ENCODE data around the gene COL4A1.

COL4A1 gene

GRCh38 chr13:110269509-110270185 lies 37.3 kb downstream of the COL4A1 start:
- no peak for DNase-seq (ENCODE audit: low read depth)
- no peak overlapping the region for H3K4me3 ChIP-seq (ENCODE audit: low read depth, low read length)
- TF ChIP-seq, protein P1, sequence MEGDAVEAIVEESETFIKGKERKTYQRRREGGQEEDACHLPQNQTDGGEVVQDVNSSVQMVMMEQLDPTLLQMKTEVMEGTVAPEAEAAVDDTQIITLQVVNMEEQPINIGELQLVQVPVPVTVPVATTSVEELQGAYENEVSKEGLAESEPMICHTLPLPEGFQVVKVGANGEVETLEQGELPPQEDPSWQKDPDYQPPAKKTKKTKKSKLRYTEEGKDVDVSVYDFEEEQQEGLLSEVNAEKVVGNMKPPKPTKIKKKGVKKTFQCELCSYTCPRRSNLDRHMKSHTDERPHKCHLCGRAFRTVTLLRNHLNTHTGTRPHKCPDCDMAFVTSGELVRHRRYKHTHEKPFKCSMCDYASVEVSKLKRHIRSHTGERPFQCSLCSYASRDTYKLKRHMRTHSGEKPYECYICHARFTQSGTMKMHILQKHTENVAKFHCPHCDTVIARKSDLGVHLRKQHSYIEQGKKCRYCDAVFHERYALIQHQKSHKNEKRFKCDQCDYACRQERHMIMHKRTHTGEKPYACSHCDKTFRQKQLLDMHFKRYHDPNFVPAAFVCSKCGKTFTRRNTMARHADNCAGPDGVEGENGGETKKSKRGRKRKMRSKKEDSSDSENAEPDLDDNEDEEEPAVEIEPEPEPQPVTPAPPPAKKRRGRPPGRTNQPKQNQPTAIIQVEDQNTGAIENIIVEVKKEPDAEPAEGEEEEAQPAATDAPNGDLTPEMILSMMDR (IDR thresholded peaks at IDR 0.05; ENCODE audit: low read depth, low read length, missing control alignments) = no peak

GRCh38 chr13:110268576-110269185 lies 38.3 kb downstream of the COL4A1 start:
- TF ChIP-seq, protein P1 (IDR thresholded peaks at IDR 0.05; ENCODE audit: low read depth, low read length, missing control alignments) = no peak
- no peak for DNase-seq (ENCODE audit: low read depth)

GRCh38 chr13:110268061-110268460 lies 38.9 kb downstream of the COL4A1 start:
- TF ChIP-seq, protein P1 (IDR thresholded peaks at IDR 0.05; ENCODE audit: low read depth, low read length, missing control alignments) = no peak
- no peak for DNase-seq (ENCODE audit: low read depth)
- no peak overlapping the region for H3K4me3 ChIP-seq (ENCODE audit: low read depth, low read length)

More at GRCh38 chr13:110268576-110269185, 38.3 kb downstream of the COL4A1 start:
- H3K4me3 ChIP-seq (ENCODE audit: low read depth, low read length) = no peak overlapping the region

- DNase-seq (ENCODE audit: low read depth) = no peak
- no peak overlapping the region for H3K4me3 ChIP-seq (ENCODE audit: low read depth, low read length)
- TF ChIP-seq, protein P1 (IDR thresholded peaks at IDR 0.05; ENCODE audit: low read depth, low read length, missing control alignments) = no peak
Measured at GRCh38 chr13:110266983-110267382, 40.0 kb downstream of the COL4A1 start.

- no peak for DNase-seq (ENCODE audit: low read depth)
- no peak overlapping the region for H3K4me3 ChIP-seq (ENCODE audit: low read depth, low read length)
- TF ChIP-seq, protein P1 (IDR thresholded peaks at IDR 0.05; ENCODE audit: low read depth, low read length, missing control alignments) = no peak
Measured at GRCh38 chr13:110266431-110266809, 40.5 kb downstream of the COL4A1 start.

DNA sequence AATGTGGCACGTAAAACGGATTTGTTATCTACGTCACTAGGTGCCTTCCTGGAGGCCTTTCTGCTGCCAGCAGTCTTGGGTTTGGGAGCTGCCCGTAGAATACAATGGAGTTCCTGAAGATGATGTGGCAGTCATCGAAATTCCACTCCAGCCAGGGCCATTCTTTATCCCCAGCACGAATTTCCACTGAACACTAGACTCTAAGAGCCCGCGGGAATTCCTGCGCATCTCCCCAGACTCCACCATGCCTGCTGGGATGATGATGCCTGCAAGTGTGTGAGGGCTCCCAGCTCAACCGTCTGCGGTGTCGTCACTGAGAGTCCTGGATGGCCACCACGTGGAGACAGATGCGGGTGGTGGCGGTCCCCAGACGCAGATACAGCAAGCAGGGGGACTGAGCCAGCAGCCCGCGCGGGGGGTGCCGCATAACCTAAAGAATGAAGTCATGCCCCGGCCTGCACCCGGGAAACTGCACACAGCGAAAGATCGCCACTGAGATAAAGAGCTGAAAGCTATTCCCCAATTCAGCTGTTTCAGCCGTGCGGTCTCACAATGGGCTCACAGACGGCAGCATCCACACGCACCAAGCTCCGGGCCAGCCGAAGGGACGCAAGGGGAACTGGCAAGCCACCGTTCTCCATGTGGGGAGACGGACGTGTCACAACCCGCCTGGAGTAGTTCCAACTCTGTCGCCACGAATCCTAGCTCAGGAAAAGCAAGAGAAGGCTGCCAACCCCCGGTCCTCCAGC lies 41.1 kb downstream of the COL4A1 start:
- no peak overlapping the region for H3K4me3 ChIP-seq (ENCODE audit: low read depth, low read length)
- no peak for DNase-seq (ENCODE audit: low read depth)
- TF ChIP-seq, protein P1 (IDR thresholded peaks at IDR 0.05; ENCODE audit: low read depth, low read length, missing control alignments) = no peak

All from GM12864 (cell line).